ENCODE data around the gene PLGLB2.
"Not testable (repeated sequence)": the region's sequence is repeated elsewhere in the genome, so short reads cannot be mapped to it uniquely, and the experiment has no call there.

PLGLB2 gene

DNA sequence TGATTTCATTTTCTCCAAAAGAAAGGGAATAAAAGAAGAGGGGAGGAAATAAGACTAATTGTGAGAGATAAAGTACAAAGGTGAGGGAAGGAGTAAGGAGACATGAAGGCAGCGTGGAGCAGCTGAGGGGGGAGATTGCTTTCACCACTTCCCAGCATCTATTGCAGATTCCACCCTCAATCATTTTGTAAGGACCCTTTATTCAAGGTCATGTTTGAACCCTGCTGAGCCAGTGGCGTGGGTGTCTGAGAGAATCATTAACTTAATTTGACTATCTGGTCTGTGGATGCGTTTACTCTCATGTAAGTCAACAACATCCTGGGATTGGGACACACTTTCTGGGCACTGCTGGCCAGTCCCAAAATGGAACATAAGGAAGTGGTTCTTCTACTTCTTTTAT lies at the start of gene PLGLB2:
Gene PLGLB2 (plus strand): TSS at position 297 of the 400 bp plus-strand sequence. CDS start 67 bp downstream, at position 364.
- DNase-seq (ENCODE audit: low read depth in 2 of 2) = not testable (repeated sequence)

- not testable (repeated sequence) for DNase-seq (ENCODE audit: low read depth in 2 of 2)
Observed at GRCh38 chr2:87704572-87705323, 43.1 kb upstream of the PLGLB2 start.

DNA sequence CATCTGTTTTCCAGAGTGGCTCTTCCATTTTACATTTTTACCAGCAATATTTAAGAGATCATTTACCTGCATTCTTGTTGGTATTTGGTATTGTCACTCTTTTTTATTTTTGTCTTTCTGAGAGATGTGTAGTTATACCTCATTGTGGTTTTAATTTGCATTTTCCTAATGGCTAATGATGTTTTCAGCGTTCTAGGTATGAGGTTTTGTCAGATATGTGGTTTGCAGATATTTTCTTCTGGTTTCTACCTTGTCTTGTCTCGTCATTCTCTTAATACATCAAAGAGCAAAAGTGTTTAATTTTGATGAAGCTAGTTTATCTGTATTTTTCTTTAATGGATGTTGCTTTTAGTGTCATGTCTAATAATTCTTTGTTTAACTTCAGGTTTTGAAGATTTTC lies 39.5 kb upstream of the PLGLB2 start:
- not testable (repeated sequence) for DNase-seq (ENCODE audit: low read depth in 2 of 2)

DNA sequence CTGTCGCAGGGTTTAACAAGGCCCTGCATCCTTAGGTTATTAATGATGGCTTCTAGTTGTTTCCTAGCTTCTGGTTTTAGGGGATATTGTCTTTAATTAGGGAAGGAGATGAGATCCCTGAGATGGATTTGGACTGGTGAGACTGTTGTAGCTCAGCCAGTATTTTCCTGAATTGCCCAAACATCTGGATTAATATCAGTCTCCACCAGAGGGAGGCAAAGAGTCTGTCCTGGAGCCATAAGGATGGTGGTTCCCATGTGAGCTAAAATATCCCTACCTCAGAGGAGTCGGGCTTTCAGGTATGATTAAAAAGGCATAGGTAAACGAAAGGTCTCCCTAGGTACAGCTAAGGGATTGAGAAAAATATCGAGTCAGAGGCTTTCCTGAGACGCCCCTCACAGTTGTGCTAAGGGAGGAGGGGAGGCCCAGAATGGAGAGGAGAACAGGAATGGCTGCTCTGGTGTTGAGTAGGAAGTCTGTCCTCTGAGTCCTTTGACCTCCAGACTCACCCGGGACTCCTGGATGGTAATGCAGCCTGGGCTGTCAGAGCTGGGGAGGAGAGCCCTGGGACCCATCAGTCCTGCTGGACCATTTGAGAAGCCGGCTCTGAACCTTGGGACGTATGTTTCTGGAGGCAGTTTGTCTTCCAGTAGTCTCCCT lies 19.8 kb upstream of the PLGLB2 start:
- DNase-seq (ENCODE audit: low read depth in 2 of 2) = not testable (repeated sequence)

DNA sequence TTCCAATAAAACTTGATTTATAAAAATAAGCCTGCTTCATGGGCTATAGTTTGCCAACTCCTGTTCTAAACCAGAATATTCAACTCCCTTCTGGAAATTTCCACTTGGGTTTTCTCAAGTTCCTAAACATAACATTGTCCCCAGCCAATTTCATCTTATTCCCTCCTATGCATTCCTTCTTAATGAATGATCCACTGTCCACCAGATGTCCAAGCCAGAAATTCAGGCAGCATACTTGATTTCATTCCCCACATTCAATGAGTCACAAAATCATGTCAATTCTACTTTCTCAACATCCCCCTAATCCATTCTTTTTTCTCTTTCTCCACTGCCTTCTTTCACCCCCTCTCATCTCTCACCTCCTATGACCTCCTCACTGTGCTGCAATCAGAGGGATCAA lies 7.0 kb upstream of the PLGLB2 start:
- not testable (repeated sequence) for DNase-seq (ENCODE audit: low read depth in 2 of 2)

GRCh38 chr2:87742393-87743108 lies 5.3 kb upstream of the PLGLB2 start:
- not testable (repeated sequence) for DNase-seq (ENCODE audit: low read depth in 2 of 2)

DNA sequence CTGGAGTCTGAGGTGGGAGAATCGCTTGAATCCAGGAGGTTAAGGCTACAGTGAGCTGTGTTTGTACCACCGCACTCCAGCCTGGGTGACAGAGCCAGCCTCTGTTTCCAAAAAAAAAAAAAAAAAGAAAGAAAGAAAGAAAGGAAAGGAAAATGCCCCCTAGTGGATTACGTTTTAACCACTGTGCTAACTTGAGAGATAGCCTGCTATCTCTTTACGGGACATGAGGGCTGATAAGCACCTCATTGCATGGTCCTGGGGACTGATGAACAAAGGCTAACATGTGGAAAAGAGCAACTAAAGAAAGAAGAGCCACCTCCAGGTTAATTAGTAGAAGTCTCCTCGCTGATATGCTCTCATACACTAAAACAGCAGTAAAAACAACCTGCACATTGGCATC lies 4.2 kb upstream of the PLGLB2 start:
- DNase-seq (ENCODE audit: low read depth in 2 of 2) = not testable (repeated sequence)

DNA sequence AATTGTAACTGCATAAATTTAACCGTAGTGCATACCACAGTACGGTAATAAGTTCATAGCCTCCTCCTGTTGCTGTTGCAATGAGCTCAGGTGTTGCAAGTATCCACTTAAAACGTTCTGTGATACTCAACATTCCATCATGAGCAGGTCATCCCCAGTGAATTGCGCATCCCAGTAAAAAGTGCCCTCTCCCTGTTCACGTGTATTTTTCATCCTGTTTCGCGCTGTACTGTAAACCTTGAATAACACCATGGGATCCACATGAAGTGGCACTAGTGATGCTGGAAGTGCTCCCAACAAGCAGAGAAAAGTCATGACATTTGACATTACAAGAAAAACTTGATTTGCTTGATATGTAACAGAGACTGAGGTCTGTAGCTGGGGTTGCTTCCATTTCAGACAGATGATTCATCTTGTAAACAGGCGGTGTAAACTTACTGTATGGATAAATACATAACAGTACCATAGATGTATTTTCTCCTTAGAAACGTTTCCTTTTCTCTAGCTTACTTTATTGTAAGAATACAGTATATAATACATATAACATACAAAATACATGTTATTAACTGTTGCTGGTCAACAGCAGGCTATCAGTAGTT lies 2.4 kb upstream of the PLGLB2 start:
- not testable (repeated sequence) for DNase-seq (ENCODE audit: low read depth in 2 of 2)

GRCh38 chr2:87748524-87748923 lies 637 bp downstream of the PLGLB2 start:
- not testable (repeated sequence) for DNase-seq (ENCODE audit: low read depth in 2 of 2)

- not testable (repeated sequence) for DNase-seq (ENCODE audit: low read depth in 2 of 2)
Observed at GRCh38 chr2:87750560-87750959, 2.7 kb downstream of the PLGLB2 start.

GRCh38 chr2:87754759-87755158 lies 6.9 kb downstream of the PLGLB2 start:
- not testable (repeated sequence) for DNase-seq (ENCODE audit: low read depth in 2 of 2)
